Stimulated activated naive CD8-positive, alpha-beta T cell treated with anti-CD3 and anti-CD28 coated beads, Interleukin-15, amount 100 ng/mL, for 72 hours (primary cell): Measurements from ENCODE around the gene TNFAIP8L3.

ENCODE experiments used
- ATAC-seq: fragments of 150-1000 bp; cut with Tn5 transposase; 2 replicates; pipeline ENCODE4 v1.10.0; 2021; ENCODE audit warnings: mild to moderate bottlenecking, moderate library complexity
- DNase-seq, 2 donors: peaks; one replicate each; pipeline ENCODE4 v3.0.0; 2021 to 2022
- H3K27ac Mint-ChIP-seq, 2 donors: one replicate each; pipeline ENCODE4 v1.8.0; 2022; ENCODE audit warnings: mild to moderate bottlenecking in 2 of 2, mixed read lengths in 2 of 2, moderate library complexity in 2 of 2
- H3K27me3 Mint-ChIP-seq: one replicate; pipeline ENCODE4 v1.8.0; 2022; ENCODE audit warnings: mixed read lengths
- H3K4me1 Mint-ChIP-seq: one replicate; pipeline ENCODE4 v1.8.0; 2022; ENCODE audit warnings: mild to moderate bottlenecking, mixed read lengths
- H3K4me3 Mint-ChIP-seq, 2 donors: one replicate each; pipeline ENCODE4 v1.8.0; 2022; ENCODE audit warnings: mild to moderate bottlenecking in 2 of 2, mixed read lengths in 2 of 2, moderate library complexity in 1 of 2
- H3K9me3 Mint-ChIP-seq, 2 donors: one replicate each; pipeline ENCODE4 v1.8.0; 2022; ENCODE audit warnings: mixed read lengths in 2 of 2

TNFAIP8L3 gene

GRCh38 chr15:51086409-51086808 is 8.3 kb downstream of the TNFAIP8L3 start:
- no peak for ATAC-seq
- Mint-ChIP-seq H3K27me3 (peaks cover 40% of the 10 kb centered on the region), H3K27ac (peak overlapping the region in 1 of 2 donors; percentile 1), H3K9me3 (no peaks in the 10 kb centered on the region), H3K4me1 (no peaks in the 10 kb centered on the region), H3K4me3 (no peak overlapping the region)
- DNase-seq: no peak

- Mint-ChIP-seq H3K4me3 (no peak overlapping the region), H3K9me3 (no peaks in the 10 kb centered on the region), H3K27ac (no peak overlapping the region), H3K27me3 (peaks cover 33% of the 10 kb centered on the region), H3K4me1 (no peaks in the 10 kb centered on the region)
- DNase-seq: no peak
- ATAC-seq: no peak
These were observed 8.9 kb downstream of the TNFAIP8L3 start for GRCh38 chr15:51085764-51086163.

GRCh38 chr15:51083641-51084166 is 11.0 kb downstream of the TNFAIP8L3 start:
- no peak overlapping the region for H3K4me3 Mint-ChIP-seq
- DNase-seq: no peak
- peak overlapping the region in 1 of 2 donors; percentile 10 for H3K27ac Mint-ChIP-seq
- peaks cover 6% of the 10 kb centered on the region for H3K4me1 Mint-ChIP-seq
- no peak for ATAC-seq
- H3K9me3 Mint-ChIP-seq: no peaks in the 10 kb centered on the region
- H3K27me3 Mint-ChIP-seq: peaks cover 17% of the 10 kb centered on the region

- H3K27ac Mint-ChIP-seq: no peak overlapping the region
- DNase-seq: no peak
- peaks cover 13% of the 10 kb centered on the region for H3K27me3 Mint-ChIP-seq
- peaks cover 20% of the 10 kb centered on the region for H3K4me1 Mint-ChIP-seq
- no peak for ATAC-seq
- no peak overlapping the region for H3K4me3 Mint-ChIP-seq
- H3K9me3 Mint-ChIP-seq: no peaks in the 10 kb centered on the region
These were observed 12.5 kb downstream of the TNFAIP8L3 start for GRCh38 chr15:51082246-51082645.

- H3K4me1 Mint-ChIP-seq: peaks cover 40% of the 10 kb centered on the region
- H3K4me3 Mint-ChIP-seq: no peak overlapping the region
- peaks cover 15% of the 10 kb centered on the region for H3K27me3 Mint-ChIP-seq
- ATAC-seq (no peak), DNase-seq (no peak)
- no peaks in the 10 kb centered on the region for H3K9me3 Mint-ChIP-seq
- no peak overlapping the region for H3K27ac Mint-ChIP-seq
These were observed 14.4 kb downstream of the TNFAIP8L3 start for GRCh38 chr15:51080286-51080685.

GRCh38 chr15:51079226-51079625 is 15.5 kb downstream of the TNFAIP8L3 start:
- ATAC-seq (no peak), DNase-seq (no peak)
- Mint-ChIP-seq H3K27me3 (peaks cover 18% of the 10 kb centered on the region), H3K4me1 (peaks cover 49% of the 10 kb centered on the region), H3K9me3 (no peaks in the 10 kb centered on the region), H3K4me3 (no peak overlapping the region), H3K27ac (no peak overlapping the region)

GRCh38 chr15:51077221-51078153 is 17.2 kb downstream of the TNFAIP8L3 start:
- peak overlapping the region; percentile 40 to 81 for H3K27ac Mint-ChIP-seq
- peak; percentile 85 for ATAC-seq
- peak; percentile 79 to 82 for DNase-seq
- no peaks in the 10 kb centered on the region for H3K9me3 Mint-ChIP-seq
- H3K27me3 Mint-ChIP-seq: peaks cover 18% of the 10 kb centered on the region
- H3K4me1 Mint-ChIP-seq: peaks cover 49% of the 10 kb centered on the region
- peak overlapping the region; percentile 62 to 82 for H3K4me3 Mint-ChIP-seq

- ATAC-seq: peak; percentile 44
- H3K4me1 Mint-ChIP-seq: peaks cover 53% of the 10 kb centered on the region
- H3K27ac Mint-ChIP-seq: peak overlapping the region; percentile 40 to 81
- peak overlapping the region; percentile 62 to 82 for H3K4me3 Mint-ChIP-seq
- no peaks in the 10 kb centered on the region for H3K9me3 Mint-ChIP-seq
- DNase-seq: no peak
- peaks cover 18% of the 10 kb centered on the region for H3K27me3 Mint-ChIP-seq
These were observed 18.0 kb downstream of the TNFAIP8L3 start for GRCh38 chr15:51076524-51077220.

GRCh38 chr15:51075826-51076523 is 18.7 kb downstream of the TNFAIP8L3 start:
- Mint-ChIP-seq H3K27me3 (peaks cover 18% of the 10 kb centered on the region), H3K4me1 (peaks cover 60% of the 10 kb centered on the region)

GRCh38 chr15:51075364-51075763 is 19.3 kb downstream of the TNFAIP8L3 start:
- H3K4me3 Mint-ChIP-seq: no peak overlapping the region
- ATAC-seq: no peak
- peaks cover 60% of the 10 kb centered on the region for H3K4me1 Mint-ChIP-seq
- no peak for DNase-seq
- H3K9me3 Mint-ChIP-seq: no peaks in the 10 kb centered on the region
- H3K27ac Mint-ChIP-seq: no peak overlapping the region
- peaks cover 18% of the 10 kb centered on the region for H3K27me3 Mint-ChIP-seq

More at GRCh38 chr15:51075826-51076523, 18.7 kb downstream of the TNFAIP8L3 start:
- peak overlapping the region in 1 of 2 donors; percentile 63 for H3K27ac Mint-ChIP-seq
- ATAC-seq: peak; percentile 53
- peak in 1 of 2 donors; percentile 35 for DNase-seq
- H3K9me3 Mint-ChIP-seq: no peaks in the 10 kb centered on the region
- H3K4me3 Mint-ChIP-seq: peak overlapping the region; percentile 17 to 82

- peaks cover 18% of the 10 kb centered on the region for H3K27me3 Mint-ChIP-seq
- ATAC-seq: no peak
- H3K27ac Mint-ChIP-seq: no peak overlapping the region
- H3K4me1 Mint-ChIP-seq: peaks cover 60% of the 10 kb centered on the region
- H3K4me3 Mint-ChIP-seq: no peak overlapping the region
- DNase-seq: no peak
- H3K9me3 Mint-ChIP-seq: no peaks in the 10 kb centered on the region
These were observed 19.8 kb downstream of the TNFAIP8L3 start for GRCh38 chr15:51074926-51075325.

GRCh38 chr15:51071578-51071977 is 23.1 kb downstream of the TNFAIP8L3 start:
- H3K27me3 Mint-ChIP-seq: peaks cover 16% of the 10 kb centered on the region
- peaks cover 32% of the 10 kb centered on the region for H3K4me1 Mint-ChIP-seq
- no peak for ATAC-seq
- H3K9me3 Mint-ChIP-seq: no peaks in the 10 kb centered on the region
- no peak for DNase-seq
- H3K4me3 Mint-ChIP-seq: no peak overlapping the region
- peak overlapping the region in 1 of 2 donors; percentile 21 for H3K27ac Mint-ChIP-seq

- ATAC-seq: no peak
- Mint-ChIP-seq H3K9me3 (no peaks in the 10 kb centered on the region), H3K27ac (no peak overlapping the region), H3K4me1 (peaks cover 17% of the 10 kb centered on the region), H3K4me3 (no peak overlapping the region), H3K27me3 (peaks cover 17% of the 10 kb centered on the region)
- no peak for DNase-seq
These were observed 24.7 kb downstream of the TNFAIP8L3 start for GRCh38 chr15:51069983-51070382.

- ATAC-seq (no peak), DNase-seq (no peak)
- H3K9me3 Mint-ChIP-seq: no peaks in the 10 kb centered on the region
- peaks cover 10% of the 10 kb centered on the region for H3K4me1 Mint-ChIP-seq
- no peak overlapping the region for H3K27ac Mint-ChIP-seq
- H3K4me3 Mint-ChIP-seq: no peak overlapping the region
- peaks cover 41% of the 10 kb centered on the region for H3K27me3 Mint-ChIP-seq
These were observed 27.2 kb downstream of the TNFAIP8L3 start for GRCh38 chr15:51067510-51067909.

GRCh38 chr15:51065781-51066180 is 28.9 kb downstream of the TNFAIP8L3 start:
- H3K27me3 Mint-ChIP-seq: peaks cover 43% of the 10 kb centered on the region
- H3K4me3 Mint-ChIP-seq: no peak overlapping the region
- no peak for ATAC-seq
- no peaks in the 10 kb centered on the region for H3K4me1 Mint-ChIP-seq
- no peak for DNase-seq
- H3K9me3 Mint-ChIP-seq: no peaks in the 10 kb centered on the region
- no peak overlapping the region for H3K27ac Mint-ChIP-seq
